CD4-positive, alpha-beta memory T cell (primary cell): ENCODE data around the gene FAM89B. TPM values are rescaled to one million over a fixed set of nuclear protein-coding genes. Genes with fewer than 3 reads are reported as not detected.

ENCODE experiments used
- CTCF ChIA-PET: fragments of 350-600 bp; sonication (Branson Sonifier 250); formaldehyde crosslinking; loops from one replicate; lab custom pipeline; 2021; ENCODE audit warnings: inconsistent platforms; ENCODE audit not compliant: partially characterized antibody; lab: Charles Lee
- POLR2A ChIA-PET: fragments of 350-600 bp; sonication (Branson Sonifier 250); formaldehyde crosslinking; loops from one replicate; lab custom pipeline; 2021; ENCODE audit not compliant: partially characterized antibody; lab: Charles Lee
- DNase-seq, 5 donors: peaks; one replicate each; pipeline versions ENCODE4 v3.0.0 to v3.0.0-alpha.2; 2020 to 2022; ENCODE audit warnings: mixed read lengths in 1 of 5
- H3K27ac ChIP-seq: one replicate; pipeline ENCODE4 v1.7.0; 2013; ENCODE audit warnings: low read depth, low read length
- H3K27me3 ChIP-seq: 2 replicates; pipeline ENCODE4 v1.7.0; 2013; ENCODE audit warnings: mild to moderate bottlenecking, low read length, moderate library complexity; ENCODE audit not compliant: insufficient read depth
- H3K36me3 ChIP-seq: 2 replicates; pipeline ENCODE4 v1.7.0; 2013; ENCODE audit warnings: mild to moderate bottlenecking, low read length, moderate library complexity; ENCODE audit not compliant: insufficient read depth
- H3K4me1 ChIP-seq: 2 replicates; pipeline ENCODE4 v1.7.0; 2013; ENCODE audit warnings: mild to moderate bottlenecking, low read length, moderate library complexity; ENCODE audit not compliant: insufficient read depth
- H3K4me3 ChIP-seq, 2 donors: one replicate each; pipeline ENCODE4 v1.7.0; 2013; ENCODE audit warnings: low read length in 2 of 2, mild to moderate bottlenecking in 1 of 2
- H3K9me3 ChIP-seq, 2 donors: one replicate each; pipeline ENCODE4 v1.7.0; 2013; ENCODE audit warnings: low read length in 2 of 2, control low read depth in 1 of 2; ENCODE audit not compliant: control insufficient read depth in 1 of 2
- H3K27ac Mint-ChIP-seq, 7 donors: one replicate each; pipeline ENCODE4 v1.8.0; 2020 to 2021; ENCODE audit warnings: mixed read lengths in 7 of 7, mild to moderate bottlenecking in 6 of 7, inconsistent platforms in 3 of 7, moderate library complexity in 3 of 7
- H3K27me3 Mint-ChIP-seq, 2 donors: one replicate each; pipeline ENCODE4 v1.8.0; 2020 to 2021; ENCODE audit warnings: mixed read lengths in 2 of 2
- H3K36me3 Mint-ChIP-seq, 2 donors: one replicate each; pipeline ENCODE4 v1.8.0; 2020 to 2021; ENCODE audit warnings: mixed read lengths in 2 of 2, inconsistent platforms in 1 of 2, mild to moderate bottlenecking in 1 of 2
- H3K4me1 Mint-ChIP-seq, 4 donors: one replicate each; pipeline ENCODE4 v1.8.0; 2020 to 2021; ENCODE audit warnings: mixed read lengths in 4 of 4, mild to moderate bottlenecking in 1 of 4
- H3K4me3 Mint-ChIP-seq, 8 donors: one replicate each; pipeline ENCODE4 v1.8.0; 2020 to 2021; ENCODE audit warnings: mixed read lengths in 8 of 8, mild to moderate bottlenecking in 7 of 8, moderate library complexity in 6 of 8, inconsistent platforms in 3 of 8
- H3K9me3 Mint-ChIP-seq, 8 donors: one replicate each; pipeline ENCODE4 v1.8.0; 2020 to 2021; ENCODE audit warnings: mixed read lengths in 8 of 8, mild to moderate bottlenecking in 5 of 8, inconsistent platforms in 3 of 8, moderate library complexity in 1 of 8
- intact Hi-C: fragments of 100-400 bp; cut with micrococcal nuclease; formaldehyde crosslinking; loops from one replicate; pipeline ENCODE4 v1.15.1; 2023
- polyA plus RNA-seq, 2 donors: library from polyadenylated mRNA; unstranded; fragments of 300-500 nt; fragmentation: Illumina TruSeq; gene quantifications; one replicate each; pipeline ENCODE4 v1.2.3, GENCODE V29; 2021
- total RNA-seq, 2 experiments: library from RNA; stranded (reverse); gene quantifications; one replicate each; pipeline ENCODE4 v1.2.3, GENCODE V29; 2021

Gene FAM89B
- total and polyA plus RNA-seq, 4 experiments from 2014 or later: 68.9 to 164 (median 101) TPM

GRCh38 chr11:65617136-65617850, 45.0 kb downstream of the FAM89B start:
- Mint-ChIP-seq H3K27ac (peak overlapping the region; percentile 79 to 98 (median 94)), H3K4me3 (peak overlapping the region; percentile 92 to 97 (median 95)), H3K36me3 (peaks cover 10 to 47% of the 10 kb centered on the region in 2 donors), H3K9me3 (no peaks in the 10 kb centered on the region), H3K4me1 (peaks cover 15 to 46% (median 31%) of the 10 kb centered on the region in 4 donors), H3K27me3 (no peaks in the 10 kb centered on the region)
- Histone ChIP-seq H3K4me1 (peaks cover 27% of the 10 kb centered on the region), H3K27ac (peak overlapping the region; percentile 96), H3K36me3 (peaks cover 49% of the 10 kb centered on the region), H3K4me3 (peak overlapping the region; percentile 44 to 57), H3K9me3 (no peaks in the 10 kb centered on the region), H3K27me3 (no peaks in the 10 kb centered on the region)
- no peak for DNase-seq
- CTCF ChIA-PET: interaction anchor here (1.2 to 1.3 kb wide), 2 partner anchors 9 to 29 kb away, joined by 3 to 4 read pairs; no protein-coding TSS in a partner anchor
- intact Hi-C loops: loop anchor here (5.0 kb wide), 1 partner anchor 95 kb away; the partner anchor contains the start of gene KAT5
- POLR2A ChIA-PET: interaction anchor here (0.6 to 8.1 kb wide), 9 partner anchors 8 to 242 kb away, joined by 3 to 113 read pairs (median 10); partner anchors contain the start of genes CFL1, KAT5, MUS81 and RELA

- H3K4me1 ChIP-seq: peaks cover 18% of the 10 kb centered on the region
- peak overlapping the region; percentile 1 for H3K27ac ChIP-seq
- peaks cover 15 to 40% (median 25%) of the 10 kb centered on the region in 4 donors for H3K4me1 Mint-ChIP-seq
- no peaks in the 10 kb centered on the region for H3K27me3 ChIP-seq
- H3K4me3 Mint-ChIP-seq: peak overlapping the region in 3 of 8 donors; percentile 34 to 52 (median 50)
- no peaks in the 10 kb centered on the region for H3K9me3 Mint-ChIP-seq
- intact Hi-C loops: loop anchor here (5.0 kb wide), 1 partner anchor 94 kb away; the partner anchor contains the start of gene KAT5
- no peak overlapping the region for H3K27ac Mint-ChIP-seq
- peaks cover 8 to 52% of the 10 kb centered on the region in 2 donors for H3K36me3 Mint-ChIP-seq
- peaks cover 49% of the 10 kb centered on the region for H3K36me3 ChIP-seq
- no peaks in the 10 kb centered on the region for H3K9me3 ChIP-seq
- H3K4me3 ChIP-seq: no peak overlapping the region
- CTCF ChIA-PET: interaction anchor here (1.0 to 1.3 kb wide), 2 partner anchors 30 to 162 kb away, joined by 3 read pairs; no protein-coding TSS in a partner anchor
- POLR2A ChIA-PET: interaction anchor here (0.6 to 8.1 kb wide), 4 partner anchors 8 to 1224 kb away, joined by 3 to 113 read pairs (median 54); partner anchors contain the start of gene SIPA1
- no peaks in the 10 kb centered on the region for H3K27me3 Mint-ChIP-seq
- no peak for DNase-seq
These were observed 45.8 kb downstream of the FAM89B start for GRCh38 chr11:65617990-65618751.

GRCh38 chr11:65618763-65619162, 46.4 kb downstream of the FAM89B start:
- Mint-ChIP-seq H3K36me3 (peaks cover 8 to 56% of the 10 kb centered on the region in 2 donors), H3K27me3 (no peaks in the 10 kb centered on the region), H3K4me3 (peak overlapping the region in 2 of 8 donors; percentile 32 to 36), H3K27ac (peak overlapping the region in 2 of 7 donors; percentile 37 to 72), H3K9me3 (no peaks in the 10 kb centered on the region), H3K4me1 (peaks cover 15 to 37% (median 22%) of the 10 kb centered on the region in 4 donors)
- no peak overlapping the region for H3K27ac ChIP-seq
- H3K4me1 ChIP-seq: peaks cover 14% of the 10 kb centered on the region
- H3K36me3 ChIP-seq: peaks cover 53% of the 10 kb centered on the region
- ChIA-PET POLR2A (interaction anchor here (0.6 to 8.1 kb wide), 2 partner anchors 22 to 1224 kb away, joined by 3 to 113 read pairs; partner anchors contain the start of gene SIPA1), CTCF (interaction anchor here (0.9 to 1.0 kb wide), 2 partner anchors 69 to 161 kb away, joined by 3 read pairs; no protein-coding TSS in a partner anchor)
- no peaks in the 10 kb centered on the region for H3K27me3 ChIP-seq
- no peak for DNase-seq
- no peak overlapping the region for H3K4me3 ChIP-seq
- no peaks in the 10 kb centered on the region for H3K9me3 ChIP-seq
- intact Hi-C loops: loop anchor here (5.0 kb wide), 1 partner anchor 94 kb away; the partner anchor contains the start of gene KAT5

GRCh38 chr11:65619281-65619928, 47.1 kb downstream of the FAM89B start:
- Mint-ChIP-seq H3K27me3 (no peaks in the 10 kb centered on the region), H3K27ac (peak overlapping the region in 1 of 7 donors; percentile 29), H3K4me3 (peak overlapping the region in 1 of 8 donors; percentile 39), H3K9me3 (no peaks in the 10 kb centered on the region), H3K4me1 (peaks cover 13 to 40% (median 19%) of the 10 kb centered on the region in 4 donors), H3K36me3 (peaks cover 8 to 55% of the 10 kb centered on the region in 2 donors)
- Histone ChIP-seq H3K27ac (no peak overlapping the region), H3K36me3 (peaks cover 54% of the 10 kb centered on the region), H3K4me1 (peaks cover 14% of the 10 kb centered on the region), H3K27me3 (no peaks in the 10 kb centered on the region), H3K4me3 (no peak overlapping the region), H3K9me3 (no peaks in the 10 kb centered on the region)
- POLR2A ChIA-PET: interaction anchor here (1.4 to 8.1 kb wide), 2 partner anchors 21 to 160 kb away, joined by 3 to 113 read pairs; partner anchors contain the start of gene SIPA1
- intact Hi-C loops: loop anchor here (5.0 kb wide), 1 partner anchor 93 kb away; the partner anchor contains the start of gene KAT5
- no peak for DNase-seq
- CTCF ChIA-PET: interaction anchor here (0.9 to 1.0 kb wide), 2 partner anchors 68 to 160 kb away, joined by 3 read pairs; no protein-coding TSS in a partner anchor

- Mint-ChIP-seq H3K4me1 (peaks cover 12 to 40% (median 14%) of the 10 kb centered on the region in 4 donors), H3K36me3 (peaks cover 8 to 51% of the 10 kb centered on the region in 2 donors), H3K27ac (peak overlapping the region in 1 of 7 donors; percentile 59), H3K4me3 (no peak overlapping the region), H3K9me3 (no peaks in the 10 kb centered on the region), H3K27me3 (no peaks in the 10 kb centered on the region)
- Histone ChIP-seq H3K27ac (no peak overlapping the region), H3K4me3 (no peak overlapping the region), H3K36me3 (peaks cover 60% of the 10 kb centered on the region), H3K4me1 (peaks cover 14% of the 10 kb centered on the region), H3K27me3 (no peaks in the 10 kb centered on the region), H3K9me3 (no peaks in the 10 kb centered on the region)
- CTCF ChIA-PET: interaction anchor here (1.6 kb wide), 1 partner anchor 91 kb away, joined by 3 read pairs; the partner anchor contains the start of gene KAT5
- POLR2A ChIA-PET: interaction anchor here (1.4 to 4.6 kb wide), 2 partner anchors 18 to 159 kb away, joined by 3 to 34 read pairs; partner anchors contain the start of gene SIPA1
- no peak for DNase-seq
- intact Hi-C loops: no loop called here
These were observed 48.3 kb downstream of the FAM89B start for GRCh38 chr11:65620666-65621065.

- DNase-seq: no peak
- peaks cover 14 to 45% (median 16%) of the 10 kb centered on the region in 4 donors for H3K4me1 Mint-ChIP-seq
- Histone ChIP-seq H3K4me1 (peaks cover 12% of the 10 kb centered on the region), H3K36me3 (peaks cover 68% of the 10 kb centered on the region), H3K27me3 (no peaks in the 10 kb centered on the region), H3K9me3 (no peaks in the 10 kb centered on the region), H3K4me3 (no peak overlapping the region), H3K27ac (no peak overlapping the region)
- H3K9me3 Mint-ChIP-seq: no peaks in the 10 kb centered on the region
- intact Hi-C loops: no loop called here
- peak overlapping the region in 1 of 7 donors; percentile 59 for H3K27ac Mint-ChIP-seq
- peaks cover 6 to 56% of the 10 kb centered on the region in 2 donors for H3K36me3 Mint-ChIP-seq
- CTCF ChIA-PET: interaction anchor here (1.6 kb wide), 1 partner anchor 90 kb away, joined by 3 read pairs; the partner anchor contains the start of gene KAT5
- no peaks in the 10 kb centered on the region for H3K27me3 Mint-ChIP-seq
- POLR2A ChIA-PET: interaction anchor here (1.2 to 4.6 kb wide), 2 partner anchors 18 to 31 kb away, joined by 3 to 34 read pairs; partner anchors contain the start of gene SIPA1
- no peak overlapping the region for H3K4me3 Mint-ChIP-seq
These were observed 49.1 kb downstream of the FAM89B start for GRCh38 chr11:65621460-65621859.
